ENCODE results near the gene FAM20C.

DNA sequence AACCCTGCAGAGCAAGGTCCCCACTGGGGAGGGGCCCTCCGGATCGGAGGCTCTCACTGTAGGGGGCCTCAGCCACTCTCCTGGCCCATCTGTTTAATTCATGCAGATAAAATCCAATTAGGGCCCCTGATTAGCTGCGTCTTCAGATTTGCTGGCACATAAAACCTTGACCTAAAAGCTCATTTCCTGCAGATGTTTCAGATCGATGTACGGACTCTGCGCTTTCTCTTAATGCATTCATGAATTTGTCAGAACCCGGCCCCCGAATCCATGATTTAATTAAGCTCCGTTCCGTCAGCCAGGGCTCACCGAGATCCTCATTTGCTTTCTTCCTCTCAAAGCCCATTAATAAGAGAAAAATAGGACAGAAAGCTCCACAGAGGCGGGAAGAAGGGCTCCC, 57.6 kb downstream of the FAM20C start:
- TF ChIP-seq YY2 (tag by site-specific recombination; IDR thresholded peaks at IDR 0.05) (no peak), ZNF629 (tag by site-specific recombination; IDR thresholded peaks at IDR 0.05) (no peak), KLF10 (tag by site-specific recombination; IDR thresholded peaks at IDR 0.05) (no peak), KLF9 (tag by site-specific recombination; IDR thresholded peaks at IDR 0.05; ENCODE audit: low read depth) (no peak), ZBTB20 (tag by site-specific recombination; IDR thresholded peaks at IDR 0.05) (no peak), ZNF549 (tag by site-specific recombination; IDR thresholded peaks at IDR 0.05) (no peak), KLF16 (tag by site-specific recombination; IDR thresholded peaks at IDR 0.05) (no peak), ZFP41 (tag by site-specific recombination; IDR thresholded peaks at IDR 0.05; ENCODE audit: borderline replicate concordance) (no peak), SP2 (tag by site-specific recombination; IDR thresholded peaks at IDR 0.05) (no peak)
- TF ChIP-seq, protein P1, sequence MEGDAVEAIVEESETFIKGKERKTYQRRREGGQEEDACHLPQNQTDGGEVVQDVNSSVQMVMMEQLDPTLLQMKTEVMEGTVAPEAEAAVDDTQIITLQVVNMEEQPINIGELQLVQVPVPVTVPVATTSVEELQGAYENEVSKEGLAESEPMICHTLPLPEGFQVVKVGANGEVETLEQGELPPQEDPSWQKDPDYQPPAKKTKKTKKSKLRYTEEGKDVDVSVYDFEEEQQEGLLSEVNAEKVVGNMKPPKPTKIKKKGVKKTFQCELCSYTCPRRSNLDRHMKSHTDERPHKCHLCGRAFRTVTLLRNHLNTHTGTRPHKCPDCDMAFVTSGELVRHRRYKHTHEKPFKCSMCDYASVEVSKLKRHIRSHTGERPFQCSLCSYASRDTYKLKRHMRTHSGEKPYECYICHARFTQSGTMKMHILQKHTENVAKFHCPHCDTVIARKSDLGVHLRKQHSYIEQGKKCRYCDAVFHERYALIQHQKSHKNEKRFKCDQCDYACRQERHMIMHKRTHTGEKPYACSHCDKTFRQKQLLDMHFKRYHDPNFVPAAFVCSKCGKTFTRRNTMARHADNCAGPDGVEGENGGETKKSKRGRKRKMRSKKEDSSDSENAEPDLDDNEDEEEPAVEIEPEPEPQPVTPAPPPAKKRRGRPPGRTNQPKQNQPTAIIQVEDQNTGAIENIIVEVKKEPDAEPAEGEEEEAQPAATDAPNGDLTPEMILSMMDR (tag by site-specific recombination; IDR thresholded peaks at IDR 0.05): no peak
- TF ChIP-seq, protein P2, sequence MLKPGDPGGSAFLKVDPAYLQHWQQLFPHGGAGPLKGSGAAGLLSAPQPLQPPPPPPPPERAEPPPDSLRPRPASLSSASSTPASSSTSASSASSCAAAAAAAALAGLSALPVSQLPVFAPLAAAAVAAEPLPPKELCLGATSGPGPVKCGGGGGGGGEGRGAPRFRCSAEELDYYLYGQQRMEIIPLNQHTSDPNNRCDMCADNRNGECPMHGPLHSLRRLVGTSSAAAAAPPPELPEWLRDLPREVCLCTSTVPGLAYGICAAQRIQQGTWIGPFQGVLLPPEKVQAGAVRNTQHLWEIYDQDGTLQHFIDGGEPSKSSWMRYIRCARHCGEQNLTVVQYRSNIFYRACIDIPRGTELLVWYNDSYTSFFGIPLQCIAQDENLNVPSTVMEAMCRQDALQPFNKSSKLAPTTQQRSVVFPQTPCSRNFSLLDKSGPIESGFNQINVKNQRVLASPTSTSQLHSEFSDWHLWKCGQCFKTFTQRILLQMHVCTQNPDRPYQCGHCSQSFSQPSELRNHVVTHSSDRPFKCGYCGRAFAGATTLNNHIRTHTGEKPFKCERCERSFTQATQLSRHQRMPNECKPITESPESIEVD (tag by site-specific recombination; IDR thresholded peaks at IDR 0.05): no peak
- TF ChIP-seq, protein P3, sequence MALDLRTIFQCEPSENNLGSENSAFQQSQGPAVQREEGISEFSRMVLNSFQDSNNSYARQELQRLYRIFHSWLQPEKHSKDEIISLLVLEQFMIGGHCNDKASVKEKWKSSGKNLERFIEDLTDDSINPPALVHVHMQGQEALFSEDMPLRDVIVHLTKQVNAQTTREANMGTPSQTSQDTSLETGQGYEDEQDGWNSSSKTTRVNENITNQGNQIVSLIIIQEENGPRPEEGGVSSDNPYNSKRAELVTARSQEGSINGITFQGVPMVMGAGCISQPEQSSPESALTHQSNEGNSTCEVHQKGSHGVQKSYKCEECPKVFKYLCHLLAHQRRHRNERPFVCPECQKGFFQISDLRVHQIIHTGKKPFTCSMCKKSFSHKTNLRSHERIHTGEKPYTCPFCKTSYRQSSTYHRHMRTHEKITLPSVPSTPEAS (tag by site-specific recombination; IDR thresholded peaks at IDR 0.05): no peak
- TF ChIP-seq, protein P4, sequence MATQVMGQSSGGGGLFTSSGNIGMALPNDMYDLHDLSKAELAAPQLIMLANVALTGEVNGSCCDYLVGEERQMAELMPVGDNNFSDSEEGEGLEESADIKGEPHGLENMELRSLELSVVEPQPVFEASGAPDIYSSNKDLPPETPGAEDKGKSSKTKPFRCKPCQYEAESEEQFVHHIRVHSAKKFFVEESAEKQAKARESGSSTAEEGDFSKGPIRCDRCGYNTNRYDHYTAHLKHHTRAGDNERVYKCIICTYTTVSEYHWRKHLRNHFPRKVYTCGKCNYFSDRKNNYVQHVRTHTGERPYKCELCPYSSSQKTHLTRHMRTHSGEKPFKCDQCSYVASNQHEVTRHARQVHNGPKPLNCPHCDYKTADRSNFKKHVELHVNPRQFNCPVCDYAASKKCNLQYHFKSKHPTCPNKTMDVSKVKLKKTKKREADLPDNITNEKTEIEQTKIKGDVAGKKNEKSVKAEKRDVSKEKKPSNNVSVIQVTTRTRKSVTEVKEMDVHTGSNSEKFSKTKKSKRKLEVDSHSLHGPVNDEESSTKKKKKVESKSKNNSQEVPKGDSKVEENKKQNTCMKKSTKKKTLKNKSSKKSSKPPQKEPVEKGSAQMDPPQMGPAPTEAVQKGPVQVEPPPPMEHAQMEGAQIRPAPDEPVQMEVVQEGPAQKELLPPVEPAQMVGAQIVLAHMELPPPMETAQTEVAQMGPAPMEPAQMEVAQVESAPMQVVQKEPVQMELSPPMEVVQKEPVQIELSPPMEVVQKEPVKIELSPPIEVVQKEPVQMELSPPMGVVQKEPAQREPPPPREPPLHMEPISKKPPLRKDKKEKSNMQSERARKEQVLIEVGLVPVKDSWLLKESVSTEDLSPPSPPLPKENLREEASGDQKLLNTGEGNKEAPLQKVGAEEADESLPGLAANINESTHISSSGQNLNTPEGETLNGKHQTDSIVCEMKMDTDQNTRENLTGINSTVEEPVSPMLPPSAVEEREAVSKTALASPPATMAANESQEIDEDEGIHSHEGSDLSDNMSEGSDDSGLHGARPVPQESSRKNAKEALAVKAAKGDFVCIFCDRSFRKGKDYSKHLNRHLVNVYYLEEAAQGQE (tag by site-specific recombination; IDR thresholded peaks at IDR 0.05): no peak
